GM19240 (cell line): ENCODE data around the gene ZNF503.

Experiments
- DNase-seq: peaks from one replicate; pipeline ENCODE4 v3.0.0; 2011; ENCODE audit warnings: low spot score; ENCODE audit not compliant: insufficient read length

Gene ZNF503

DNA sequence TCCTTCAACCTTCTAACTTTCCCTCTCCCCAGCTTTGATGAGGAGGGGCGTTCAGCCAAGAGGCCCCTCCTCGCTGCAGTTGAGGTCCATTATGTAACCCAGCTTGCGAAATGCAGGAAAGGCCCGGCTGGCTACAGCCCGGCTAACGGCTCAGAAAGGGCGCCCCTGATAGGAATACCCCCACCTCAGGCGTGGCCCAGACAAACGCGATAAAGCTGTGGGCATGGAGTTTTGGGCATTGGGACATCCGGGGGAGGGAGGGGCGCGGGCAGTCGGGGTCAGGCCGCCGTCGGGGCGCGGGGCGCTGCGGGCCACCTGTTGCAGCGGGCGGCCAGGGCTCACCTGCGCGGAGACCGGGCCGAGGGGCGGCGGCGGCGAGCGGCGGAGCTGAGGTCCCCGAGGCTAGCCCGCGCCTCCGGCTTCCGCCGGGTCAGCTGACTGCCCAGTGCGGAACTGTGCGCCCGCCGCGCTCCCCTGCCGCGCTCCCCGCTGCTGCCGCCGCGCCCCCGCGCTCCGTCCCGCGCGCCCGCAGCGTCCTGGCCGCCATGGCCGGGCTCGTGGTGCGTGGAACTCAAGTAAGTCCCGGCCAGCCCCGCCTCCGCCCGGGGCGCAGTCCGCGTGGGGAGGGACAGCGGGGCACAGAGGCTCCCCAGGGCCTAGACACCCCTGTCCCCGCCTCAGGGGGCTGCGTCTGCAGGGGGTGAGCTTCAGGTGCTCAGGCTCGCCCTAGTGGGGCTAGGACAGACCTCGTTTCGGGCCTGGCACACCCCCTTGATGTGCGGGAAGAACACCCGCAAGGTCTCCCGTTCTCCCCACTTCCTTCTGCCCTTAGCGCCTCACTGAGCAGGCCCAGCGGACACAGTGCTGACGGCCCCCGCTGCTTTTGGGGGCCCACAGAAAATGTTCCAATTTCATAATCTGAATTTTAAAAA lies 29.9 kb upstream of the ZNF503 start, which contains the start of gene LRMDA:
LRMDA (plus strand) TSS at position 445 of the 932 bp plus-strand sequence.
- no peak for DNase-seq

GRCh38 chr10:75430000-75430763 lies 28.6 kb upstream of the ZNF503 start:
- DNase-seq: no peak

DNA sequence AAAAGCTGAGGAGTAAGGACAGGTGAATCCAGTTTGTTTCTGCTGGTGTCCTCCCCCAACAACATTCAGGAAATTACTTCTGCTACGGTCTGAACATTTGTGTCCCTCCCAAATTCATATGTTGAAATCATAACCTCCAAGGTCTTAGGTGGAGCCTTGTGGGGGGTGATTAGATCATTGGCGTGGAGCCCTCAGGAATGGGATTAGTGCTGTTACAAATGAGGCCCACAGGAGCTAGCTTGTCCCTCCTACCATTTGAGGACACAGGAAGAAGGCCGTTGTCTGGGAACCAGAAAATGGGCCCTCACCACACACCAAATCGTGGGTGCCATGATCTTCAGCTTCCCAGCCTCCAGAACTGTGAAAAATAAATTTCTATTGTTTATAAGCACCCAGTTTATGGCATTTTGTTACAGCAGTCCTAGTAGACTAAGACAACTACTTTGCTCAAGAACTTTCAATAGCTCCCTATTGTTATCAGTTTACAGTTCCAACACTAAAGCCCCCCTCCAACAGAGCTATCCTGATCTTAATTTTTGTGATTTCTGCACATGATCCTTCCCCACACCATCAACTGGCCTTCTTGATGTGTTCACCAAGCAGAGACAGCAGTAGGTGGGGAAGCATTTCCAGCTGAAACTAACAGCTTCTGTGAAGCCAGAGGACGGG lies 27.7 kb upstream of the ZNF503 start:
- no peak for DNase-seq

DNA sequence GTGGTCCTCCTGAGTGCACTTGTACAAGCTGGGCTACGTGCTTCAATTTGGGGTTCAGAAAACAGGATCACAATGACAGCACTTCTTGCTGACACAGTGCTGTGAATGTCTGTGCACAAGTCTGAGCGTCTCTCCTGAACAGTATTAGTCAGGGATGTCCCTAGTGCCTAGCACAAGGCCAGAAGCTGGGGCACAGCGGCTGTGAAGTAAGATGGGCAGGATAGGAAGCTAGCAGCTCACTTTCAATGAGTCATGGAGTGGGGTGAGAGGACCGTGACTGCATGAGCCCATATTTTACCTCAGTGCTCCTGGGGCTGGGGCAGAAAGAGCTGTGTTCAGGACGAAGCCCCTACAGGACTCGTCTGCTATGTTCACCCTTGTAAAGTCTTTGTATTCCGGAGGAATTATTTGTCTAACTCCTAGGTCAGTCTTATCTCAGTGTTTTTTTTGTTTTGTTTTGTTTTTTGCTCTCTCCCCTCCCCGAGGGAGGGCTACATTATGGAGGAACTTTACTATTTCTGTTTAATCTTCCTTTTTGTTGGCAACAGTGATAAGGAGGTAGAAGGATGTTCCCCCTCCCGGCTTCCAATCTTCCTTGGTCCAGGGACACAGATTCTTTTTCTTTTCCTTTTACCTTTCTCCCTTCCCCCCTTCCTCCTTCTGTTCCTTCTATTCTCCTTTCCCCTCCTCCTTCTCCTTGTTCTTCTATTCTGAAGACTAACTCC lies 27.0 kb upstream of the ZNF503 start:
- no peak for DNase-seq

- no peak for DNase-seq
These were observed 26.4 kb upstream of the ZNF503 start for GRCh38 chr10:75427951-75428350.

- no peak for DNase-seq
These were observed 25.3 kb upstream of the ZNF503 start for GRCh38 chr10:75426880-75427279.

- DNase-seq: no peak
These were observed 23.9 kb upstream of the ZNF503 start for GRCh38 chr10:75425291-75426079.

DNA sequence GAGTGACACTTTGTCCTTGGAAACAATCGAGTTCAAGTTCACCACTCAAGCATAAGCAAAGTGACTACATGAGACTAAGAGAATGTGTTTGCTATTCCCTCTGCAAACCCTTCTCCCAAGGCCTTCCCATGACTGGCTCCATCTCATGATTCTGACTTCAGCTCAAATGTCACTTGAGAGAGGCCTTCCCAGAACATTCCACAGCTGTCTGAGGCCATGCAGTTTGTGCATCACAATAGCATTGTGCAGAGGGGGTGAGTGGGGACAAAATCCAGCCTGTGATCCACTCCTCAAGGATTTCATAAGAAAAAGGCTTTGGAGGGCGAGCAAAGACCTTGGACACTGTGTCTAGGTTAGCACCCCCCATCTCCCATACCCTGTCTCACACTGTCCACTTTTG lies 23.0 kb upstream of the ZNF503 start:
- DNase-seq: no peak

DNA sequence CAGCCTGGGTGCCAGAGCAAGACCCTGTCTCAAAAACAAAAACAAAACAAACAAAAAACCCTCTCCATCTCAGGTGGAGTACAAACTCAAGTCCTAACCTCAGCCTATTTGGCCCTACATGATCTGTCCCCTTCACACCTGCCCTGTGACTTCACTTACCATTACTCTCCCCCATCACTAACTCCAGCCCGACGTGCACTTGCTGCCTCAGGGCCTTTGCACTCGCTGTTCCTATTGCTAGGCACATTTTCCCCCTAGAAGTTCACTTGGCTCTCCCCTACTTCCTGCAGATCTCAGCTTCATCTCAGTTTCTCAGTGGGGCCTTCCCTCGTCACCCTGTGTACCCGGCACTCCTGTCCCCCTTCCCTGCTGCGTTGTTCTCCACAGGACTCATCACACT lies 21.3 kb upstream of the ZNF503 start:
- no peak for DNase-seq

GRCh38 chr10:75418712-75419111 lies 17.1 kb upstream of the ZNF503 start:
- no peak for DNase-seq

DNA sequence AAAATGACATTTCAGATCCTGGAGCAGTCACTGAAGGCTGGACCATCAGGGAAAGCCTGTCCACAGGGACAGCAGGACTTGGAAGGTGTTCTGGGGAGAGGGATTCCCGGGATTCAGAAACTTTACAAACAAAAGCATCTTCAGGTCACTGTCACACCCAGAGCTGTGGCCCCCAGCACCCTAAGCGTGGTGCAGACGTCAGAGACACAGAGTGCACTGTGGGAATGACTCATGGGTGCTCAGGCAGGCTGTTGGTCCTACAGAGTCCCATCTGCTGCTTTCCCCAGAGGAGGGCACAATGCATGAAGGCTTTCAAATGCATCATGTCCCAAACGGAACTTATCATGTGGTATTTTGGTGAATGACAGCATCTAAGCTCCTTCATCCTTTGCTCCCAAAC lies 16.7 kb upstream of the ZNF503 start:
- no peak for DNase-seq

- DNase-seq: no peak
These were observed 16.0 kb upstream of the ZNF503 start for GRCh38 chr10:75417522-75417927.

DNA sequence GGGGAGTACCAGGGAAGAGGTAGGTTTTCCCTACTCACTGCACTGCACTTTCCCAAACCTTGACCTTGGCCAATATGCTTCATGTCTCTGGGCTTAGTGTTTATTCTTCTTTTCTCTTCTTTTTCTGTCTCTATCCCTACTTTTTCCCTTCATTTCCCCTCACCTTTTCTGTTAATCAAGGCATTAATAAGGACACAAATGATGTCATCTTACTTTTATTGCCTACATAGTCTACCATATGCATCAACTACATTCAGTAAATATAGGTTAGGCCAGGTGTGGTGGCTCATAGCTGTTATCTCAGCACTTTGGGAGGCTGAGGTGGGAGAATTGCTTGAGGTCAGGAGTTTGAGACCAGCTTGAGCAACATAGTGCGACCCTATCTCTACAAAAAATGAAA lies 13.0 kb upstream of the ZNF503 start:
- no peak for DNase-seq

- no peak for DNase-seq
These were observed 8.8 kb upstream of the ZNF503 start for GRCh38 chr10:75410132-75411005.

DNA sequence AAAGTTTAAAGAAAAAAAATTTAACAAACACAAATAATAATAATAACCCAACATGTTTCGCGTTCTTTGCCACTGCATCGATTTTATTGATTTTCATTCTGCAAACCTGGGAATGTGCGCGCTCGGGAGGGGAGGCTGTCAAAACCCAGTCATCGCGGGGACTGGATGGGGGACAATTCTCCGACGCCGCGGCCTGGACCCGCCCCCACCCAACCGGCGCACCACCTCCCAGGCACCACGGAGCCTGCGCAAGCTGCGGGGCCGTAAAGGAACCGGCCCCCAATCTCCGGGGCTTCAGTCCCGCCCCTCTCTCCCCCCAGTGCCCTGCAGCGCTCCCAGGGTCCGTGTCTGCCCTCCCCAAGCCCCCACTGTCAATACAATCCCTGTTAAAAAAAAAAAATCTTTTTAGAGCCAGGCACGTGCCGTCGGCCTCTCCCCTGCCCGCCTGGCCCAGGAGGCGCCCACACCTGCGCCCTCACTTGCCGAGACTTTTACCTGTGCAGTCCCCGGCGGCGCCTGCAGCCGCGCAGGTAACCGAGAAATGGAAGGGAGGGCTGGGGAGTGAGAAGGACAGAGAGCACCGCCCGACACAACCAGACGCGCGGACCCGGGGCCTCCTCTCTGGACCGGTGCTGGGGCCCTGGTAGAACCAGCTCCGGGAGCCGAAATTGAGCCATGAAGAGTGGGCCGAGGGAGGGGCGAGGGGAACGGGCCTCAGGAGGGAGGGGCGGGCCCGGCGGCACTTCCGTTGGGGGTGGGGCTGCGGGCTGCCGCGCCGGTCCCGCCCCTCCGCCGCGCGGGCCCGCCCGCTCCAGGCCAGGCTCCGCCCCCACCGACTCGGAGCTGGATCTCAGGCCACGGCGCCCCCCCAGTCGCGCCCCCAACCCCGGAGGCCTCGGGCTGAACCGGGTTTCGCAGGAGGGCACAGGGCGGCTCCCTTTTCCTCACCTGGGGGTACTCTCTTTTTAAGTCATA lies 7.6 kb upstream of the ZNF503 start:
- no peak for DNase-seq

DNA sequence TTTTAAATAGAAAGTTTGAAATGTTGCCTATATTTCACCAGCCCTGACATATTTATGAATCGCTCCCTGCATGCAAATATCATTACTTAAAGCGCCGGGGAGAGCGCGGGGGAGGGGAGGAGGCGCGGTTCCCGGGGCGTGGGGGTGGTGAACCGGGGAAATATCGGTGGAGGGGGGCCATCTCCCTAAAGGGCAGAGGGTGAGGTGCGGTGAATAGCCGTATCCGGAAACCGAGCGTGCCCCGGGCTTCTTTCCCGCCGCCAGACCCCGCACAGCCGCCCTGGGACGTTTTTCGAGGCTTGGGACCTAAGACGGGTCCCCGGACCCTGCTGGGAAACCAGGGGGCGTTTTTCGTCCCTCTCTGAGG lies 6.9 kb upstream of the ZNF503 start:
- no peak for DNase-seq

GRCh38 chr10:75407713-75408508 lies 6.3 kb upstream of the ZNF503 start:
- no peak for DNase-seq
